Measurements from ENCODE around the gene PRG2. TPM values are rescaled to one million over a fixed set of nuclear protein-coding genes. Genes with fewer than 3 reads are reported as not detected.

PRG2 gene
- total RNA-seq, 1 donor from 2014 or later, result not detected

DNA sequence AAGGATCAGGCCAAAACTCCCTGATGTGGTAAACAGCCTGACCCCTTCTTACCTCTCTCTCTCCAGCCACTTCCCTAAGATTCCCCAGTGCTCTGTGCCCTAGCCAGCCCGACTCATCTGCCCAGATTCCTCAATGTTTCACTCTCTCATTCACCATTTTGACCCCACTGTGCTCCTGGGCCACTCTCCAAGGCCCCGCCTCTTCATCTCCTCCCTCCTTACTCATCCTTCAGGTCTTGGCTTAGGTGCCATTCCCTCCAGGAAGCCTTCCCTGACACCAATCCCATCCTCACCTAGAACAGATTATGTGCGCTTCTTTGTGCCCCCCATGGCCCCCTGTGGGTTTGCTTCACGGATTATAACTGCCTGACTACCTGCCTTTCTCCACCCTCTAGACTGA lies 23.2 kb upstream of the PRG2 start:
- TF ChIP-seq, protein P1, sequence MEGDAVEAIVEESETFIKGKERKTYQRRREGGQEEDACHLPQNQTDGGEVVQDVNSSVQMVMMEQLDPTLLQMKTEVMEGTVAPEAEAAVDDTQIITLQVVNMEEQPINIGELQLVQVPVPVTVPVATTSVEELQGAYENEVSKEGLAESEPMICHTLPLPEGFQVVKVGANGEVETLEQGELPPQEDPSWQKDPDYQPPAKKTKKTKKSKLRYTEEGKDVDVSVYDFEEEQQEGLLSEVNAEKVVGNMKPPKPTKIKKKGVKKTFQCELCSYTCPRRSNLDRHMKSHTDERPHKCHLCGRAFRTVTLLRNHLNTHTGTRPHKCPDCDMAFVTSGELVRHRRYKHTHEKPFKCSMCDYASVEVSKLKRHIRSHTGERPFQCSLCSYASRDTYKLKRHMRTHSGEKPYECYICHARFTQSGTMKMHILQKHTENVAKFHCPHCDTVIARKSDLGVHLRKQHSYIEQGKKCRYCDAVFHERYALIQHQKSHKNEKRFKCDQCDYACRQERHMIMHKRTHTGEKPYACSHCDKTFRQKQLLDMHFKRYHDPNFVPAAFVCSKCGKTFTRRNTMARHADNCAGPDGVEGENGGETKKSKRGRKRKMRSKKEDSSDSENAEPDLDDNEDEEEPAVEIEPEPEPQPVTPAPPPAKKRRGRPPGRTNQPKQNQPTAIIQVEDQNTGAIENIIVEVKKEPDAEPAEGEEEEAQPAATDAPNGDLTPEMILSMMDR (IDR thresholded peaks at IDR 0.05), result no peak
- no peak for DNase-seq (ENCODE audit: low spot score)
- Mint-ChIP-seq H3K4me1 (ENCODE audit: low read depth) (peaks cover 4% of the 10 kb centered on the region), H3K27ac (ENCODE audit: unreplicated experiment) (no peak overlapping the region), H3K4me3 (ENCODE audit: unreplicated experiment) (no peak overlapping the region), H3K27me3 (ENCODE audit: low read depth) (no peaks in the 10 kb centered on the region), H3K9me3 (ENCODE audit: low read depth) (no peaks in the 10 kb centered on the region), H3K36me3 (ENCODE audit: low read depth) (peaks cover 28% of the 10 kb centered on the region)

DNA sequence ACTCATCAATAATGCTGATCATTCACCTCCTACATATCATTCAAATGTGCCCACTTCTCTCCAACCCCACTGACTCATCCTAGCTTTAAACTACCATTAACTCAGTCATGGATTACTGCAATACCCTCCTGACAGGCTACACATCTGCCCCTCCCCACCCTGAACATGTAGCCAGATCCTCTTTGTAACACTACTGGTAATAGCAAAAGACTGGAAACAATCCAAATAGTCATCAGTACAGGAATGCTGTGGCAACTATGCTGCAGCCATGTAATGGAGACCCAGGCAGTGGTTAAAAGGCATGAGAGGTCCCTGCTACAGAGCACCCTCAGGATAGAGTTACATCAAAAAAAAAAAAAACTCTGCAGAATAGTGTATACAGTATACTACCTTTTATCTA lies 19.8 kb upstream of the PRG2 start:
- no peak for DNase-seq (ENCODE audit: low spot score)
- no peak overlapping the region for H3K4me3 Mint-ChIP-seq (ENCODE audit: unreplicated experiment)
- H3K27ac Mint-ChIP-seq (ENCODE audit: unreplicated experiment), result no peak overlapping the region

DNA sequence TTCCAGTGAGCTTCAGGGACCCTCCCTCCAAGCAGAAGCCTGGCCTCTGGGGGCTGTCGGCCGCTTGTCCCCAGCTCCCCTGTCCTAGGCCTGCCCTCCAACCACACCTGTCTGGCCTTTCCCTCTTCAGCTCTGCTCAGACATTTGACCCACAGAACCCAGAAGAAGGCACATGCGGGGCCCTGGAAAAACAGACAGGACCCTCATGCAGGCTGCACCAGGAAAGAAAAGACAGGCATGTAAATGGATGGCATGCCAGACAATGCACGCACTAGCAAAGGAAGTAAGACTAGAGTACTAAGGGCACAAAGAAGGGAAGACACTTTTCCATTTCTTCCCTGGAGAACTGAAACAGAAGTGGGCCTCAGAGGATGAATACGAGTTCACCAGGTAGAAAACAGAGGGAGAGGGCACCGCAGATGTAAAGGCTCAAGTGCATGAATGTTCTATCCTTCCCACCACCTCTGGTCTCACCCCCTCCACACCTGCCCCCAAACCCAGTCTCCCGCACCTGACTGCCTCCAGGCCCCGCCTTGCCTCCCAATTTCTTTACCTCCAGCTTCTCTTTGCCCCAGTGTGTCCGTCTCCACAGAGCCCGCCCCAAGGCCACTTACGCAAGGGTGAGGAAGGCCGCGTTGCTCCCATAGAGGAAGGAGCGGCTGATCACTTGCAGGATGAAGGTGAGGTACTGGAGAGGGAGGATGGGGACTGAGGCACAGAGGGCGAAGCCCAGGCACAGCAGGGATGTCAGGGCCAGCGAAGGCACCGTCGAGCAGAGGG lies 19.1 kb upstream of the PRG2 start:
- Mint-ChIP-seq H3K4me3 (ENCODE audit: unreplicated experiment) (no peak overlapping the region), H3K27me3 (ENCODE audit: low read depth) (no peaks in the 10 kb centered on the region), H3K36me3 (ENCODE audit: low read depth) (peaks cover 21% of the 10 kb centered on the region), H3K27ac (ENCODE audit: unreplicated experiment) (no peak overlapping the region), H3K4me1 (ENCODE audit: low read depth) (peaks cover 4% of the 10 kb centered on the region), H3K9me3 (ENCODE audit: low read depth) (no peaks in the 10 kb centered on the region)
- DNase-seq (ENCODE audit: low spot score), result no peak
- TF ChIP-seq, protein P1 (IDR thresholded peaks at IDR 0.05), result no peak

More for the DNA sequence above, 19.8 kb upstream of the PRG2 start:
- no peaks in the 10 kb centered on the region for H3K27me3 Mint-ChIP-seq (ENCODE audit: low read depth)
- H3K9me3 Mint-ChIP-seq (ENCODE audit: low read depth), result no peaks in the 10 kb centered on the region
- peaks cover 26% of the 10 kb centered on the region for H3K36me3 Mint-ChIP-seq (ENCODE audit: low read depth)
- peaks cover 4% of the 10 kb centered on the region for H3K4me1 Mint-ChIP-seq (ENCODE audit: low read depth)
- TF ChIP-seq, protein P1 (IDR thresholded peaks at IDR 0.05), result no peak

DNA sequence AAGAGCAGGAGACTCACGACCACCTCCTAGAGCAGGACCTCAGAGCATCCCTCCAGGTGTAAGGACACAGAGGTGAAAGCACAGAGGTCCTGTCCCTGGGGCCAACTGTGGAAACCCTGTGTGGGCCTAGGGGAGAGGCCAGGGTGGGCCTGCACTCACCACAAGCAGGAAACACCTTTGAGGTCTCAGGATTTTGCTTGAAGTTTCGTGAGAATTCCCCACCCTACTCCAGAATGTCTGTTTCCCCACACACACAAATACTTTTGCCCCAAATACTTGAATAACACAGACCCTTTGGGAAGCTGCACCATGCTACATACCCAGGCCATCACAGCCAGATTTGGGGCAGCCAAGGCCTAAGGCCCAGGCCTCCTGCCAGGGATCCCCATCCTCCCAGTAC lies 18.3 kb upstream of the PRG2 start:
- no peaks in the 10 kb centered on the region for H3K9me3 Mint-ChIP-seq (ENCODE audit: low read depth)
- H3K4me3 Mint-ChIP-seq (ENCODE audit: unreplicated experiment), result no peak overlapping the region
- H3K4me1 Mint-ChIP-seq (ENCODE audit: low read depth), result peaks cover 4% of the 10 kb centered on the region
- TF ChIP-seq, protein P1 (IDR thresholded peaks at IDR 0.05), result no peak
- peaks cover 16% of the 10 kb centered on the region for H3K36me3 Mint-ChIP-seq (ENCODE audit: low read depth)
- no peak for DNase-seq (ENCODE audit: low spot score)
- H3K27me3 Mint-ChIP-seq (ENCODE audit: low read depth), result no peaks in the 10 kb centered on the region
- no peak overlapping the region for H3K27ac Mint-ChIP-seq (ENCODE audit: unreplicated experiment)

DNA sequence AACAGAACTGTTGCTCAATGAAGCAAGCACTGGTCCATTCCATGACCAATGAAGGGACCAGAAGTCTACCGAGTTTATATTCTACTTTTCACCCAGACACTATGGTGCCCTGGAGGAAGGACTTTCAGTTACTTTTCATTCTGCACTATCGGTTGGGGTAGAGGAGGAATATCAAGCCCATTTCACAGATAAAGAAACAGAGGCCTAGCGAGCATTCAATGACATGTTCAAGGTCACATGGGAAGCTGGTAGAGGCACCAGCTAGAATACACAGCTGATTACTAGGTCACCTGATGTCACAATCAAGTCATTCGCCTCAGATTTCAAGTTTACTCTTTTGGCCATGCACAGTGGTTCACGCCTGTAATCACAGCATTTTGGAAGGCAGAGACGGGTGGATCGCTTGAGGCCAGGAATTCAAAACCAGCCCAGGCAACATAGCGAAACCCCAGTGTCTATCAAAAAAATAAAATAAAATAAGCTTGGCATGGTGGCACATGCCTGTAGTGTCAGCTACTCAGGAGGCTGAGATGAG lies 17.6 kb upstream of the PRG2 start:
- Mint-ChIP-seq H3K36me3 (ENCODE audit: low read depth) (peaks cover 8% of the 10 kb centered on the region), H3K27ac (ENCODE audit: unreplicated experiment) (no peak overlapping the region), H3K27me3 (ENCODE audit: low read depth) (peaks cover 2% of the 10 kb centered on the region), H3K4me1 (ENCODE audit: low read depth) (peaks cover 4% of the 10 kb centered on the region), H3K9me3 (ENCODE audit: low read depth) (no peaks in the 10 kb centered on the region), H3K4me3 (ENCODE audit: unreplicated experiment) (no peak overlapping the region)
- TF ChIP-seq, protein P1 (IDR thresholded peaks at IDR 0.05), result no peak
- no peak for DNase-seq (ENCODE audit: low spot score)

Measured in chondrocyte (in vitro differentiated cells).